ENCODE measurements around the gene CLSTN3. TPM values are rescaled to one million over a fixed set of nuclear protein-coding genes. Genes with fewer than 3 reads are reported as not detected.

CLSTN3 gene
- total and polyA plus RNA-seq, 2 experiments from 2014 or later = 5.0 to 46.9 TPM

GRCh38 chr12:7121324-7121723 is 8.8 kb upstream of the CLSTN3 start:
- H3F3A ChIP-seq (replicated peaks; ENCODE audit: low read depth) = no peaks in the 10 kb centered on the region
- H3K4me1 Mint-ChIP-seq = peaks cover 10% of the 10 kb centered on the region
- ATAC-seq (no peak), DNase-seq (ENCODE audit: low spot score) (no peak)
- no peaks in the 10 kb centered on the region; the same call in 2 of the 3 replicates for H3K36me3 Mint-ChIP-seq (ENCODE audit: low read depth)
- no peaks in the 10 kb centered on the region for H3K9me2 ChIP-seq (ENCODE audit: insufficient read depth)
- no peak overlapping the region for H3K27ac ChIP-seq (ENCODE audit: low read depth)
- TF ChIP-seq, protein P1, sequence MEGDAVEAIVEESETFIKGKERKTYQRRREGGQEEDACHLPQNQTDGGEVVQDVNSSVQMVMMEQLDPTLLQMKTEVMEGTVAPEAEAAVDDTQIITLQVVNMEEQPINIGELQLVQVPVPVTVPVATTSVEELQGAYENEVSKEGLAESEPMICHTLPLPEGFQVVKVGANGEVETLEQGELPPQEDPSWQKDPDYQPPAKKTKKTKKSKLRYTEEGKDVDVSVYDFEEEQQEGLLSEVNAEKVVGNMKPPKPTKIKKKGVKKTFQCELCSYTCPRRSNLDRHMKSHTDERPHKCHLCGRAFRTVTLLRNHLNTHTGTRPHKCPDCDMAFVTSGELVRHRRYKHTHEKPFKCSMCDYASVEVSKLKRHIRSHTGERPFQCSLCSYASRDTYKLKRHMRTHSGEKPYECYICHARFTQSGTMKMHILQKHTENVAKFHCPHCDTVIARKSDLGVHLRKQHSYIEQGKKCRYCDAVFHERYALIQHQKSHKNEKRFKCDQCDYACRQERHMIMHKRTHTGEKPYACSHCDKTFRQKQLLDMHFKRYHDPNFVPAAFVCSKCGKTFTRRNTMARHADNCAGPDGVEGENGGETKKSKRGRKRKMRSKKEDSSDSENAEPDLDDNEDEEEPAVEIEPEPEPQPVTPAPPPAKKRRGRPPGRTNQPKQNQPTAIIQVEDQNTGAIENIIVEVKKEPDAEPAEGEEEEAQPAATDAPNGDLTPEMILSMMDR (conservative IDR thresholded peaks at IDR 0.05; ENCODE audit: low read depth in 2 of 2) = no peak
- TF ChIP-seq POLR2AphosphoS5 (IDR thresholded peaks at IDR 0.05; ENCODE audit: low read depth) (no peak), ZNF331 (CRISPR knock-in tag; IDR thresholded peaks at IDR 0.05; ENCODE audit: low read depth) (no peak), EZH2 (IDR thresholded peaks at IDR 0.05; ENCODE audit: low read depth, unreplicated experiment) (no peak), CREB1 (CRISPR knock-in tag; IDR thresholded peaks at IDR 0.05; ENCODE audit: low read depth) (no peak), REST (IDR thresholded peaks at IDR 0.05; ENCODE audit: unreplicated experiment) (no peak), STAT1 (IDR thresholded peaks at IDR 0.05; ENCODE audit: unreplicated experiment) (no peak), EZH2phosphoT487 (IDR thresholded peaks at IDR 0.05; ENCODE audit: unreplicated experiment) (no peak), JUNB (IDR thresholded peaks at IDR 0.05; ENCODE audit: unreplicated experiment) (no peak), NANOG (IDR thresholded peaks at IDR 0.05; ENCODE audit: borderline replicate concordance) (no peak), ZNF462 (CRISPR knock-in tag; IDR thresholded peaks at IDR 0.05) (no peak), ZNF114 (CRISPR knock-in tag; IDR thresholded peaks at IDR 0.05) (no peak)
- TF ChIP-seq, protein P2, sequence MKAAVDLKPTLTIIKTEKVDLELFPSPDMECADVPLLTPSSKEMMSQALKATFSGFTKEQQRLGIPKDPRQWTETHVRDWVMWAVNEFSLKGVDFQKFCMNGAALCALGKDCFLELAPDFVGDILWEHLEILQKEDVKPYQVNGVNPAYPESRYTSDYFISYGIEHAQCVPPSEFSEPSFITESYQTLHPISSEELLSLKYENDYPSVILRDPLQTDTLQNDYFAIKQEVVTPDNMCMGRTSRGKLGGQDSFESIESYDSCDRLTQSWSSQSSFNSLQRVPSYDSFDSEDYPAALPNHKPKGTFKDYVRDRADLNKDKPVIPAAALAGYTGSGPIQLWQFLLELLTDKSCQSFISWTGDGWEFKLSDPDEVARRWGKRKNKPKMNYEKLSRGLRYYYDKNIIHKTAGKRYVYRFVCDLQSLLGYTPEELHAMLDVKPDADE (IDR thresholded peaks at IDR 0.05) = no peak
- H3K4me2 ChIP-seq = no peak overlapping the region
- H3K79me2 ChIP-seq (replicated peaks; ENCODE audit: insufficient read depth) = no peaks in the 10 kb centered on the region
- peaks cover 3% of the 10 kb centered on the region for H3K27me3 Mint-ChIP-seq (ENCODE audit: insufficient read depth, low read depth, poor library complexity)
- H3K9me3 Mint-ChIP-seq = no peaks in the 10 kb centered on the region
- no peaks in the 10 kb centered on the region for H3K27me3 ChIP-seq (ENCODE audit: insufficient read depth)
- H2AFZ ChIP-seq = no peak overlapping the region
- H4K20me1 ChIP-seq (replicated peaks; ENCODE audit: insufficient read depth) = no peaks in the 10 kb centered on the region
- no peak overlapping the region for H3K4me3 Mint-ChIP-seq
- H3K4me3 ChIP-seq = no peak overlapping the region
- H3K36me3 ChIP-seq (ENCODE audit: insufficient read depth) = no peaks in the 10 kb centered on the region
- no peak overlapping the region for H3K27ac Mint-ChIP-seq
- H3K4me1 ChIP-seq (ENCODE audit: insufficient read depth) = no peaks in the 10 kb centered on the region
